Sigmoid colon (tissue), 7 donors: ENCODE data around the gene KCNJ16. TPM values are rescaled to one million over a fixed set of nuclear protein-coding genes. Genes with fewer than 3 reads are reported as not detected.

ENCODE experiments used
- DNase-seq: peaks from one replicate; pipeline ENCODE4 v3.0.0-alpha.2; 2019
- H3K27ac ChIP-seq, 4 donors: fragments of 200-600 bp; sonication (generic); one replicate each; pipeline ENCODE4 v1.5.1; 2016 to 2019; ENCODE audit warnings: mild to moderate bottlenecking in 1 of 4
- H3K27me3 ChIP-seq, 3 donors: fragments of 200-600 bp; sonication (generic); one replicate each; pipeline ENCODE4 v1.5.1; 2019; ENCODE audit warnings: mild to moderate bottlenecking in 1 of 3
- H3K36me3 ChIP-seq, 4 donors: fragments of 200-600 bp; sonication (generic); one replicate each; pipeline ENCODE4 v1.5.1; 2016 to 2019
- H3K4me1 ChIP-seq, 4 donors: fragments of 200-600 bp; sonication (generic); one replicate each; pipeline ENCODE4 v1.5.1; 2017 to 2019
- H3K4me3 ChIP-seq, 4 donors: fragments of 200-600 bp; sonication (generic); one replicate each; pipeline ENCODE4 v1.5.1; 2017 to 2019; ENCODE audit warnings: mild to moderate bottlenecking in 2 of 4, moderate library complexity in 1 of 4
- H3K9me3 ChIP-seq, 4 donors: fragments of 200-600 bp in 3 of 4; sonication (generic) in 3 of 4; one replicate each; pipeline versions ENCODE4 v1.5.1 to v1.6.1; 2013 to 2019
- EP300 ChIP-seq, 4 donors: sonication (generic); formaldehyde crosslinking; IDR thresholded peaks; one replicate each; pipeline ENCODE4 v1.6.1; 2017; ENCODE audit warnings: antibody characterized with exemption in 4 of 4
- POLR2A ChIP-seq, 2 donors: fragments of 450-650 bp; IDR thresholded peaks; one replicate each; pipeline ENCODE4 v1.6.1; 2016; ENCODE audit warnings: antibody characterized with exemption in 2 of 2, mild to moderate bottlenecking in 2 of 2, moderate library complexity in 2 of 2
- POLR2AphosphoS5 ChIP-seq, 4 donors: sonication (generic); formaldehyde crosslinking; IDR thresholded peaks; one replicate each; pipeline ENCODE4 v1.6.1; 2017; ENCODE audit warnings: antibody characterized with exemption in 4 of 4
- WGBS, 2 donors: extraction: QIAGEN DNeasy Blood & Tissue Kit; methylation state at CpG; one replicate each; pipeline ENCODE4 v1.1.7; 2013; 5-methylcytosine and 5-hydroxymethylcytosine counted together
- intact Hi-C: fragments of 100-400 bp; cut with DNase I; formaldehyde crosslinking; loops from one replicate; pipeline ENCODE4 v1.15.1; 2023
- polyA plus RNA-seq, 3 donors: library from polyadenylated mRNA; stranded (reverse); fragments of 200-250 nt; gene quantifications; one replicate each; pipeline ENCODE4 v1.2.3, GENCODE V29; 2013
- total RNA-seq, 4 donors: library from RNA; depleted of rRNA; stranded (reverse); fragments of >200 nt; gene quantifications; one replicate each; pipeline ENCODE4 v1.1.0, GENCODE V29; 2016
- TF ChIP-seq, protein P1 (sequence below), 4 experiments: fragments of 450-650 bp in 3 of 4; fragments of 200-600 bp in 1 of 4; IDR thresholded peaks; one replicate each; pipeline ENCODE4 v1.5.1; 2016 to 2019; ENCODE audit warnings: antibody characterized with exemption in 4 of 4, mild to moderate bottlenecking in 3 of 4, moderate library complexity in 2 of 4
- donor health status: healthy with polysubstance abuse.
- donor health status: Bipolar disorder and iron deficiency.
- donor health status: healthy.

Gene KCNJ16
- total and polyA plus RNA-seq, 7 donors: 0.07 to 0.28 TPM; not detected in 5

DNA sequence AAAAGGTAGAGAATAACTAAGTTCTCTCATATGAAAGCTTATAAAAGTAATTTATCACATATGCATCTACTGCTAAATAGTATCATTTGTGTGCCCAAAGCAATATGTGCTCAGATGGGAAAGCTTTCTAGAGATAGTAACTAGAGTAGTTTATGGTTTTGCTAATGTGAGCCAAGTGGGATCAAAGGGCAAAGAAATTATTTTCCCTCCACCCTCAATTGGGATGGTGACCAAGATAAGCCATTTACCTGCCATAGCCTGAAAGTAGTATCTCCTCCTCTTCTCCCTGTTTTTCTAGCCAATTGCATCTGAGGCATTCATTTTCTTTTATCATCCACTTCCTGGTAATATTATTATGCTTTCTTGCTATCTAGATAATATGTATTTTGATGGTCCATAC lies 41.9 kb upstream of the KCNJ16 start:
- H3K4me3 ChIP-seq: no peak overlapping the region
- no peaks in the 10 kb centered on the region for H3K27me3 ChIP-seq
- no peak for DNase-seq
- H3K9me3 ChIP-seq: no peaks in the 10 kb centered on the region
- TF ChIP-seq POLR2AphosphoS5 (IDR thresholded peaks at IDR 0.05): no peak
- TF ChIP-seq, protein P1, sequence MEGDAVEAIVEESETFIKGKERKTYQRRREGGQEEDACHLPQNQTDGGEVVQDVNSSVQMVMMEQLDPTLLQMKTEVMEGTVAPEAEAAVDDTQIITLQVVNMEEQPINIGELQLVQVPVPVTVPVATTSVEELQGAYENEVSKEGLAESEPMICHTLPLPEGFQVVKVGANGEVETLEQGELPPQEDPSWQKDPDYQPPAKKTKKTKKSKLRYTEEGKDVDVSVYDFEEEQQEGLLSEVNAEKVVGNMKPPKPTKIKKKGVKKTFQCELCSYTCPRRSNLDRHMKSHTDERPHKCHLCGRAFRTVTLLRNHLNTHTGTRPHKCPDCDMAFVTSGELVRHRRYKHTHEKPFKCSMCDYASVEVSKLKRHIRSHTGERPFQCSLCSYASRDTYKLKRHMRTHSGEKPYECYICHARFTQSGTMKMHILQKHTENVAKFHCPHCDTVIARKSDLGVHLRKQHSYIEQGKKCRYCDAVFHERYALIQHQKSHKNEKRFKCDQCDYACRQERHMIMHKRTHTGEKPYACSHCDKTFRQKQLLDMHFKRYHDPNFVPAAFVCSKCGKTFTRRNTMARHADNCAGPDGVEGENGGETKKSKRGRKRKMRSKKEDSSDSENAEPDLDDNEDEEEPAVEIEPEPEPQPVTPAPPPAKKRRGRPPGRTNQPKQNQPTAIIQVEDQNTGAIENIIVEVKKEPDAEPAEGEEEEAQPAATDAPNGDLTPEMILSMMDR (IDR thresholded peaks at IDR 0.05): no peak
- TF ChIP-seq EP300 (IDR thresholded peaks at IDR 0.05): no peak
- no peak for TF ChIP-seq POLR2A (IDR thresholded peaks at IDR 0.05)
- no peaks in the 10 kb centered on the region for H3K36me3 ChIP-seq
- no peaks in the 10 kb centered on the region for H3K4me1 ChIP-seq
- intact Hi-C loops: no loop called here
- no peak overlapping the region for H3K27ac ChIP-seq

- Histone ChIP-seq H3K4me3 (no peak overlapping the region), H3K4me1 (no peaks in the 10 kb centered on the region), H3K9me3 (no peaks in the 10 kb centered on the region), H3K27ac (no peak overlapping the region), H3K36me3 (no peaks in the 10 kb centered on the region), H3K27me3 (no peaks in the 10 kb centered on the region)
- intact Hi-C loops: no loop called here
- DNase-seq: no peak
- WGBS, 2 donors: 31 to 50% methylated on average over 5 of the region's 5 CpGs
- TF ChIP-seq POLR2AphosphoS5 (IDR thresholded peaks at IDR 0.05) (peak in 2 of 4 donors; percentile 19 to 30), POLR2A (IDR thresholded peaks at IDR 0.05) (no peak), EP300 (IDR thresholded peaks at IDR 0.05) (no peak)
- TF ChIP-seq, protein P1 (IDR thresholded peaks at IDR 0.05): no peak
These were observed 40.9 kb upstream of the KCNJ16 start for GRCh38 chr17:70034158-70034557.

DNA sequence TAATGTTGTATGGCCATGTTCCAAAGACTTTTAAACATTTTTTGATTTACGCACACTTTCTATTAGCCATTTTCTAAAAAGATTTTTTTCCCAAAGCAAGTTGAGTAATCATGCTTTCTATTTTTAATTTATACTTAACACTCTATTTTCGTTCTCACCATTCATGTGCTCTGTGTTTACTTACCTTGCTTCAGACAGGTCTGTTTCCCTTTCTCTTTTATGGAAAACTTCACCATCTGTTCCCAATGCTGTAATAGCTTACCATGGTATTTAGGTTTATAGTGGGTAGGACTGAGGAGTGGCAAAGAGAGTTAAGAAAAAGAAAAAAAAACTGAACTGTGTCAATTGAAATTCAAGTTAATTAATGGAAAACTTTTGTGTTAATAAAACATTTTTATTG lies 37.5 kb upstream of the KCNJ16 start:
- no peaks in the 10 kb centered on the region for H3K9me3 ChIP-seq
- 34 to 57% methylated on average over 2 of the region's 2 CpGs for WGBS, 2 donors
- no peaks in the 10 kb centered on the region for H3K27me3 ChIP-seq
- no peak overlapping the region for H3K4me3 ChIP-seq
- no peak overlapping the region for H3K27ac ChIP-seq
- intact Hi-C loops: no loop called here
- TF ChIP-seq EP300 (IDR thresholded peaks at IDR 0.05) (no peak), POLR2AphosphoS5 (IDR thresholded peaks at IDR 0.05) (no peak), POLR2A (IDR thresholded peaks at IDR 0.05) (no peak)
- TF ChIP-seq, protein P1 (IDR thresholded peaks at IDR 0.05): no peak
- H3K36me3 ChIP-seq: no peaks in the 10 kb centered on the region
- no peak for DNase-seq
- H3K4me1 ChIP-seq: no peaks in the 10 kb centered on the region

DNA sequence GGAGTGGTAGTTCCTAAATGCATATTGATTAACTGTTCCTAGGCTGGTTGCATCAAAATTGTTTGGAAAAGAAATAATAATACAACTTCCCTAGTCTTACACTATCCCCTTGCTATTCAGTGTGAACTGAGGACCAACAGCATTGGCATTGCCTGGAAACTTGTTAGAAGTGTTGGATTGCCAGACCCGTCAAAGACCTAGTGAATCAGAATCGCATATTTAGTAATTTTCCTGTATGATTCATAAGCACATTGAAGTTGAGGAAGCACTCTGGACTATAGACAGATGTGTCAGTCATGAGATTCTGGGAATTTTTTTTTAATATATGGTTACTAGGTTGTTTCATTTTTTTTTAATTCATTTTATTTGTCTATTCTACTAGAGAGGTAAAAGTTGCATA lies 34.7 kb upstream of the KCNJ16 start:
- no peak for DNase-seq
- no peak for TF ChIP-seq POLR2AphosphoS5 (IDR thresholded peaks at IDR 0.05)
- no peak for TF ChIP-seq POLR2A (IDR thresholded peaks at IDR 0.05)
- no peak for TF ChIP-seq EP300 (IDR thresholded peaks at IDR 0.05)
- TF ChIP-seq, protein P1 (IDR thresholded peaks at IDR 0.05): no peak
- Histone ChIP-seq H3K27me3 (no peaks in the 10 kb centered on the region), H3K9me3 (no peaks in the 10 kb centered on the region), H3K36me3 (no peaks in the 10 kb centered on the region), H3K4me3 (no peak overlapping the region), H3K27ac (no peak overlapping the region), H3K4me1 (no peaks in the 10 kb centered on the region)
- 79 to 85% methylated on average over 2 of the region's 2 CpGs for WGBS, 2 donors
- intact Hi-C loops: no loop called here

DNA sequence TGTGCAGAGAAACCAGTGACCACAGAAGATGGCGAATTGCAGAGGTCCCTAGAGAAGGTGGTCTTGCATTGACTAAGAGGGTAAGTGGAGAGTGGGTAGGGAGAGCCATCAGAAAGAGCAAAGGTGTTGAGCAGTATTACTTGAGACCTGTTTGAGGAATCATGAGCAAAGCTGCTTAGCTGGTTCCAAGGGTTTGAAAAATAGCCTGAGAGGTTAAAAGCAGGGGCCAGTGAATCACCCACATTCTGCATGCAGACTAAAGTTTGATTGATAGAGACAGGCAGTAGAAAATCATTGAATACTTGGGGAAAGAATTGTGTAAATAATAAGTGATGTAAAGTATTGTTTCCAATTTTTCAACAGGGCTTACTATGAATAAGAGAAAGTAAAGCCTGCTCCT lies 34.0 kb upstream of the KCNJ16 start:
- intact Hi-C loops: no loop called here
- no peak overlapping the region for H3K4me3 ChIP-seq
- H3K36me3 ChIP-seq: no peaks in the 10 kb centered on the region
- no peaks in the 10 kb centered on the region for H3K9me3 ChIP-seq
- TF ChIP-seq, protein P1 (IDR thresholded peaks at IDR 0.05): no peak
- TF ChIP-seq POLR2AphosphoS5 (IDR thresholded peaks at IDR 0.05): no peak
- H3K27ac ChIP-seq: no peak overlapping the region
- no peaks in the 10 kb centered on the region for H3K27me3 ChIP-seq
- DNase-seq: no peak
- H3K4me1 ChIP-seq: no peaks in the 10 kb centered on the region
- WGBS, 2 donors: 83 to 92% methylated on average over 1 of the region's 1 CpG
